ENCODE data around the gene OXA1L. TPM values are rescaled to one million over a fixed set of nuclear protein-coding genes. Genes with fewer than 3 reads are reported as not detected.
"Not testable (repeated sequence)": the region's sequence is repeated elsewhere in the genome, so short reads cannot be mapped to it uniquely, and the experiment has no call there.

OXA1L gene
- total RNA-seq, 1 experiment from 2014 or later = 103 TPM

DNA sequence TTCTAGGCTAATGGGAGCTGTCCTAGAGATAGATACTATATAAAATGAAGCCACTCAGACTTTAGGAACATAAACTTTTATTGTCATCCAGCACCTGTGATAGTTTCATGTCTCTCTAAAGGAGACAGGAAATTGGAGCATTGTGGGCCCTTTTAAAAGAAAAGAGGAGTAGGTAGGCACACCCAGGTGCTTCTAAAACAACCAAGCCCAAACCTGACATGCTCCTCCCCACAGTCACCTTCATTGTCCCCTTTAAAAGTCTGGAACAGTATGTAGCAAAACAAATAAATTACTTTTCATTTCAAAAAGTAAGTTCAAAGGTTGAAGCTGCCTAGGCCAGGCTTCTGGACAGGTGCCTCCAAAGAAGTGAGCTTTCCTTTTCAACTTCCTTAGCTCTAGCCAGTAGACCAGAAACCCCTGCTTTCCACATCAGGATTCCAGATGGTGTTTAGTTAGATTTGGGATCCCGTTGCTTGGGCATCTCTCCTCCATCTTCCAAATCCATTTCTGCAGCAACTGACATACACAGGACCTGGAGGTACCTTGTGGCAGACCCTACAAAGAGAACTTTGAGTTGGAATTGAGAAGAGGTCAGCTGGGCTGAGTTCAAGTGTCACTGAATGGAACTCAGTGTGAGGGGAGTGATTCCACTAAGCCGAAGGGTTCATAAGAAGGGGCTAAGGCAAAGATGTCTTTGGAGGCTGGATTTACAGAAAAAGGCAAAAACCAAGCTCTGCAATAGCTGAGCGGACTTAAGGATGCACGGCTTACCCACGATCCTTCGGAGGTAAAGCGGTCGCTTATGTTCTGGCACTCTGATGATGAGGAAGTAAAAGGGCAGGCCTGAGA, 6.9 kb downstream of the OXA1L start:
- H3K27me3 ChIP-seq (replicated peaks; ENCODE audit: insufficient read depth, low read depth, low read length, poor library complexity) = no peaks in the 10 kb centered on the region
- no peak overlapping the region for H3K4me3 ChIP-seq (ENCODE audit: low read depth, low read length, poor library complexity, severe bottlenecking)
- no peak for TF ChIP-seq EZH2 (IDR thresholded peaks at IDR 0.05; ENCODE audit: borderline replicate concordance, low read depth, low read length, poor library complexity, severe bottlenecking)
- TF ChIP-seq, protein P1, sequence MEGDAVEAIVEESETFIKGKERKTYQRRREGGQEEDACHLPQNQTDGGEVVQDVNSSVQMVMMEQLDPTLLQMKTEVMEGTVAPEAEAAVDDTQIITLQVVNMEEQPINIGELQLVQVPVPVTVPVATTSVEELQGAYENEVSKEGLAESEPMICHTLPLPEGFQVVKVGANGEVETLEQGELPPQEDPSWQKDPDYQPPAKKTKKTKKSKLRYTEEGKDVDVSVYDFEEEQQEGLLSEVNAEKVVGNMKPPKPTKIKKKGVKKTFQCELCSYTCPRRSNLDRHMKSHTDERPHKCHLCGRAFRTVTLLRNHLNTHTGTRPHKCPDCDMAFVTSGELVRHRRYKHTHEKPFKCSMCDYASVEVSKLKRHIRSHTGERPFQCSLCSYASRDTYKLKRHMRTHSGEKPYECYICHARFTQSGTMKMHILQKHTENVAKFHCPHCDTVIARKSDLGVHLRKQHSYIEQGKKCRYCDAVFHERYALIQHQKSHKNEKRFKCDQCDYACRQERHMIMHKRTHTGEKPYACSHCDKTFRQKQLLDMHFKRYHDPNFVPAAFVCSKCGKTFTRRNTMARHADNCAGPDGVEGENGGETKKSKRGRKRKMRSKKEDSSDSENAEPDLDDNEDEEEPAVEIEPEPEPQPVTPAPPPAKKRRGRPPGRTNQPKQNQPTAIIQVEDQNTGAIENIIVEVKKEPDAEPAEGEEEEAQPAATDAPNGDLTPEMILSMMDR (conservative IDR thresholded peaks at IDR 0.05; ENCODE audit: low read depth, low read length) = no peak
- H3K27ac ChIP-seq (ENCODE audit: low read depth, low read length, poor library complexity, severe bottlenecking) = no peak overlapping the region
- CTCF ChIA-PET = no interaction called here
- H3K4me1 ChIP-seq (ENCODE audit: insufficient read depth, low read length, poor library complexity, severe bottlenecking) = no peaks in the 10 kb centered on the region
- no peaks in the 10 kb centered on the region for H3K9me3 ChIP-seq (ENCODE audit: low read depth, low read length, poor library complexity, severe bottlenecking)
- BruUV-seq (replicated peaks) = no TSS peak
- peaks cover 34% of the 10 kb centered on the region for H3K36me3 ChIP-seq (ENCODE audit: insufficient read depth, low read length, poor library complexity, severe bottlenecking)
- intact Hi-C loops (cut with micrococcal nuclease; ENCODE audit: unreplicated experiment) = no loop called here
- POLR2A ChIA-PET (ENCODE audit: low non-redundant PET) = no interaction called here
- DNase-seq (ENCODE audit: low spot score) = no peak

- POLR2A ChIA-PET (ENCODE audit: low non-redundant PET) = no interaction called here
- no peaks in the 10 kb centered on the region for H3K9me3 ChIP-seq (ENCODE audit: low read depth, low read length, poor library complexity, severe bottlenecking)
- H3K27me3 ChIP-seq (replicated peaks; ENCODE audit: insufficient read depth, low read depth, low read length, poor library complexity) = no peaks in the 10 kb centered on the region
- no peak overlapping the region for H3K4me3 ChIP-seq (ENCODE audit: low read depth, low read length, poor library complexity, severe bottlenecking)
- no peak for DNase-seq (ENCODE audit: low spot score)
- peaks cover 33% of the 10 kb centered on the region for H3K36me3 ChIP-seq (ENCODE audit: insufficient read depth, low read length, poor library complexity, severe bottlenecking)
- intact Hi-C loops (cut with micrococcal nuclease; ENCODE audit: unreplicated experiment) = no loop called here
- CTCF ChIA-PET = no interaction called here
- no peak overlapping the region for H3K27ac ChIP-seq (ENCODE audit: low read depth, low read length, poor library complexity, severe bottlenecking)
- no peaks in the 10 kb centered on the region for H3K4me1 ChIP-seq (ENCODE audit: insufficient read depth, low read length, poor library complexity, severe bottlenecking)
- BruUV-seq (replicated peaks) = no TSS peak
- TF ChIP-seq, protein P1 (conservative IDR thresholded peaks at IDR 0.05; ENCODE audit: low read depth, low read length) = no peak
- TF ChIP-seq EZH2 (IDR thresholded peaks at IDR 0.05; ENCODE audit: borderline replicate concordance, low read depth, low read length, poor library complexity, severe bottlenecking) = no peak
Observed at GRCh38 chr14:22774011-22774706, 7.7 kb downstream of the OXA1L start.

- peaks cover 4% of the 10 kb centered on the region for H3K4me1 ChIP-seq (ENCODE audit: insufficient read depth, low read length, poor library complexity, severe bottlenecking)
- H3K27me3 ChIP-seq (replicated peaks; ENCODE audit: insufficient read depth, low read depth, low read length, poor library complexity) = no peaks in the 10 kb centered on the region
- peaks cover 12% of the 10 kb centered on the region for H3K36me3 ChIP-seq (ENCODE audit: insufficient read depth, low read length, poor library complexity, severe bottlenecking)
- TF ChIP-seq EZH2 (IDR thresholded peaks at IDR 0.05; ENCODE audit: borderline replicate concordance, low read depth, low read length, poor library complexity, severe bottlenecking) = no peak
- TF ChIP-seq, protein P1 (conservative IDR thresholded peaks at IDR 0.05; ENCODE audit: low read depth, low read length) = no peak
- ChIA-PET POLR2A (ENCODE audit: low non-redundant PET) (interaction anchor here (0.7 kb wide), 1 partner anchor 50 kb away, joined by 17 read pairs; no protein-coding TSS in a partner anchor), CTCF (interaction anchor here (0.7 kb wide), 1 partner anchor 354 kb away, joined by 14 read pairs; no protein-coding TSS in a partner anchor)
- H3K9me3 ChIP-seq (ENCODE audit: low read depth, low read length, poor library complexity, severe bottlenecking) = no peaks in the 10 kb centered on the region
- H3K4me3 ChIP-seq (ENCODE audit: low read depth, low read length, poor library complexity, severe bottlenecking) = no peak overlapping the region
- DNase-seq (ENCODE audit: low spot score) = no peak
- BruUV-seq (replicated peaks) = no TSS peak
- intact Hi-C loops (cut with micrococcal nuclease; ENCODE audit: unreplicated experiment) = no loop called here
- H3K27ac ChIP-seq (ENCODE audit: low read depth, low read length, poor library complexity, severe bottlenecking) = no peak overlapping the region
Observed at GRCh38 chr14:22776215-22776614, 9.7 kb downstream of the OXA1L start.

- ChIA-PET CTCF (interaction anchor here (0.6 to 1.0 kb wide), 4 partner anchors 84 to 355 kb away, joined by 4 to 14 read pairs (median 7); no protein-coding TSS in a partner anchor), POLR2A (ENCODE audit: low non-redundant PET) (interaction anchor here (0.6 to 0.7 kb wide), 2 partner anchors 34 to 49 kb away, joined by 9 to 17 read pairs; no protein-coding TSS in a partner anchor)
- DNase-seq (ENCODE audit: low spot score); H3K4me1 ChIP-seq (ENCODE audit: insufficient read depth, low read length, poor library complexity, severe bottlenecking); H3K27ac ChIP-seq (ENCODE audit: low read depth, low read length, poor library complexity, severe bottlenecking); H3K4me3 ChIP-seq (ENCODE audit: low read depth, low read length, poor library complexity, severe bottlenecking); H3K27me3 ChIP-seq (replicated peaks; ENCODE audit: insufficient read depth, low read depth, low read length, poor library complexity); H3K36me3 ChIP-seq (ENCODE audit: insufficient read depth, low read length, poor library complexity, severe bottlenecking); H3K9me3 ChIP-seq (ENCODE audit: low read depth, low read length, poor library complexity, severe bottlenecking); BruUV-seq (replicated peaks): not testable (repeated sequence)
- intact Hi-C loops (cut with micrococcal nuclease; ENCODE audit: unreplicated experiment) = loop anchor here (1.0 kb wide), 1 partner anchor 76 kb away; no protein-coding TSS in a partner anchor
Observed at GRCh38 chr14:22776849-22777248, 10.4 kb downstream of the OXA1L start.
